GM21526 (cell line): ENCODE results near the gene GRIP2.
"Not testable (repeated sequence)": the region's sequence is repeated elsewhere in the genome, so short reads cannot be mapped to it uniquely, and the experiment has no call there.

Source experiments
- ATAC-seq: cut with Tn5 transposase; IDR thresholded peaks from one replicate; pipeline ENCODE4 v1.9.1; 2021; ENCODE audit warnings: moderate library complexity; ENCODE audit not compliant: unreplicated experiment, low FRiP score

GRIP2 gene

DNA sequence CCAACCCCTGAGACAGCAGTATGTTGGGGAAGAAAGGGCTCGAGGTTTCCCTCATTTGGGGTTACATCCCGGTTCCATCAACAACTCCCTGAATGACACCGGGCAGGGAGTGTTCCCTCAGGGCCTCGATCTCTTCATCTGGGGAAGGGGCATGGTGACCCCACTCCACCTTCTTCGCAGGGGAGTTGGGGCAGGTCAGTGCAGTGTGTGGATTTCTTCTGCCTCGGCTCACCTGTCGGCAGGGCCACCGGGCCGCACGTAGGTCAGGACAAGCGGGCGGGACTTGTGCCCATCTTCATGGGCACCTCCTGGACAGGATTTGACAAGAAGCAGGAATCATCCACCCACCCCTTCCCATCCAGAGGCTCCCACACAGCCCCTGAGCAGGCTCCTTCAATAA is 17.4 kb downstream of the GRIP2 start:
- no peak for ATAC-seq

DNA sequence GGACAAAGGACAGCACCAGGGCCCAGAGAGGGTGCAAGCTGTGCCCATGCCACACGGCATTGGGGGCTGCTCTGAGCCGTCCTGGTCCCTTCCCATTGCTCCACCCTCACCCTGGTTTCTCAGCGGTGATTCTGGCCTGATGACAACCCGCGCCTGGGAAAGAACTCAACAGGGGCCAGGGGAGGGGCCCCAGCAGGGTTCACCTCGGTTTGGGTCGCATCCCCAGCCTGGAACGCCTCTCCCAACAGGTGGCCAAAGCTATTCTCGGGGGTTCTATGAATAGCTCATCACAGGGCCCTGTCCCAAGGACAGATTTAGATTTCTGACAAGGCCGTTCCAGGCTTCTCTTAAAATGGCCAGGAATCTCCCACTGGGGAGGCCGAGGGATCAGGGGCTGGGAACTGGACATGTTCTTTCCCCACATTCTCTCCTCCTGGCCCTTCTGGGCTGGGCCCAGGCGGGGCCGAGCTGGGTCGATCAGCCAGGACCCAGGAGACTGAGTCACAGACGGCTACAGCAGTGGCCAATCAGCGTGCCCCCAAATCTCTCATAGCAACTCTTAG is 17.9 kb downstream of the GRIP2 start:
- ATAC-seq = no peak

DNA sequence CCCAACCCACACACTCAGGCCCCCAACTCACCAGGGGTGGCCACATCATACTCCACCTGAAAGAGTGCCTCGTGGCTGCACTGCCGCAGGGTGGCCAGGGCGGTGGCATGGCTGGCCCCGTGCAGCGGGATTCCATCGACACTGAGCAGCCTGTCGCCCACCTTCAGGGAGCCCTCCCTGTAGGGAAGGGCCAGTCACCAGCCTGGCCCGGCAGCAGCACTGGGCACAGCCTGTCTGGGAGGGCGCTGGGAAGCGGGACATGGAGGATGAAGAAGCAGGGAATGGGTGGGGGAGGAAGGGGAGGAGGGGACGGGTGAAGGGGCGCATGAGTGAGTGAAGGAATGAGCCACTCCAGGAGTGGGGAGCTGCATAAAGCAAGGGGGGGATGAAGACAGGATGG is 18.5 kb downstream of the GRIP2 start:
- no peak for ATAC-seq

DNA sequence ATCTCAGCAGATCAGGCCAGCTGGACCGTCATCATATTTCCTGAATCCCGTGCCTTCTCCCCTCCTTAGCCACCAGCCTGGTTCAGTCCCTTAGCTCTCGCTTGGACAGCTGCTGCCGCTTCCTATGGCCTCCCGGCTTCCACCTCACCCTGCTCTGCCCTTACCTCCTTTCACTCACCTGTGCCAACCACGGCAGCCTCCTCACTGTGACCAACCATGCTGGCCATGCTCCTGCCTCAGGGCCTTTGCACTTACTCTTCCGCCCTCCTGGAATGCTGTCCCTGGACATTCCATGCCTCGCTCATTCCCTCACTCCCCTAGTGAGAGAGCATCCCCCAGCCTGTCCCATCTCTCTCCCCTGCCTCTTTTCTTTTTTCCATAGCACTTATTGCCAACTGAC is 19.2 kb downstream of the GRIP2 start:
- ATAC-seq = no peak

DNA sequence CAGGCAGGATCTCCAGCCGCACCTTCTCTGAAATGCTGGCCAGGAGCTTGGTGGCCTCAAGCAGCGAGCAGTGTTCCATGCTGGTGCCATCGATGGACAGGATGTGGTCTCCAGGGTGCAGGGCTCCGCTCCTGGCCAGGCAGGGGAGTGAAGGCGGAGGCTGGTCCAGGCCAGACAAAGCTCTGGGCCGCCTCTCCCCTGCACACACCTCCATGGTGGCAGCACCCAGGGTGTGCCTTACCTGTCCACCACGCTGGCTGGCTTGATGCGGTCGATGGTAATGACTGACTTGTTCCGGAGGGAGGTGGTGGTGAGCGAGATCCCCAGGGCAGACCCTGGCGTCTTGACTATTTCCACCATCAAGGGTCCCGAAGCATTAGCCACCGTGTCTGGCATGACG is 20.0 kb downstream of the GRIP2 start:
- no peak for ATAC-seq

DNA sequence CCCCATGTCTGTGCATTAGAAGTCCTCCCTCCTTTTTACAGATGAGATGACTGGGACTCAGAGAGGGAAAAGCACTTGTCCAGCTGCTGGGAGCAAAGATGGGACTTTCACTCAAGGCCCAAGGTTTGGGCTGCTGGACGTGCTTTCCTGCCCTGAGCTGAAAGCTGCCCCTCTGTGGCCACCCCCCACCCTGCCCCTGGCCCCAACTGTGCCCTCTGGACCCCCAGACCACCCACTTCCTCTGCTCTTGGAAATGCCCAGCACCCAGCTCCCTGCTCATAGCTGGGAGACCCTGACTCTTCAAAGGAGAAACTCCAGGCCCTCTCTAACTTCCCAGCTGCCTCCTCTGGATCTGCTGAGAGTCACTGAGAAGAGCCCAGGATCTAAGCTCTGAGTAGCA is 20.7 kb downstream of the GRIP2 start:
- no peak for ATAC-seq

DNA sequence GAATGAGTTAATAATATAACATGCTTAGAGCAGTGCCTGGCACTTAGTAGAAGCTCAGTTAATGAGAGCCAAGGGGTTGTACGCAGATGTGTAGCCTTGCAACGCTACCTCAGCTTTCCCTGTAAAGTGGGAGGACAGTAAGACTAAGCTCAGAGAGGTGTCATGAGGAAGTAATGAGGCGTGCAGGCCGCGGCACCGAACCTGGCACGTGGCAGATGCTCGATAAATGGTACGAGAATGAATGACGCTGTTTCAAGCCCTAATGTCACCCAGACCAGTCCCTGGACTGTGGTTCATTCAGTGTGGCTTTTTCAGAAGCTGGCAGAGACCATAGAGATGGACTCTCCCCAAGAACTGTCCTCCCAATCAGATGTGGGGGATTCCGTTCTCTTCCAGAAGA is 21.2 kb downstream of the GRIP2 start:
- ATAC-seq = no peak

DNA sequence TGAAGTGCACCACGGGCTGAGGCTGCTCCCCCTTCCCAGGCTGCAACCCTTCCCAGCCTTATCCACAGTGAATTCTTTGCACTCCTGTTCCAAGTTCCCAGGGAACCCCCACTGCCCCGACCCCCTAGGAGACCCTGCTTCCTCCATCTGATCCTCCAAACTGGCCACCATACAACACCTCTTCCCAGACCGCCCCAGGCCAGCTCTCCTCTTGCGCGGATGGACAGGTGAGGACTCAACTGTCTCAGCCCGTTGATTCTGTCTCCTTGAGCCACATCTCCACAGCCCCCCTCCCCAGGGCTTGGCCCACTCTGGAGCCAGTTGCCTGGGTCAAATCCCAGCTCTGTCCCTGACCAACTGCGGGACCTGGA is 21.7 kb downstream of the GRIP2 start:
- no peak for ATAC-seq

DNA sequence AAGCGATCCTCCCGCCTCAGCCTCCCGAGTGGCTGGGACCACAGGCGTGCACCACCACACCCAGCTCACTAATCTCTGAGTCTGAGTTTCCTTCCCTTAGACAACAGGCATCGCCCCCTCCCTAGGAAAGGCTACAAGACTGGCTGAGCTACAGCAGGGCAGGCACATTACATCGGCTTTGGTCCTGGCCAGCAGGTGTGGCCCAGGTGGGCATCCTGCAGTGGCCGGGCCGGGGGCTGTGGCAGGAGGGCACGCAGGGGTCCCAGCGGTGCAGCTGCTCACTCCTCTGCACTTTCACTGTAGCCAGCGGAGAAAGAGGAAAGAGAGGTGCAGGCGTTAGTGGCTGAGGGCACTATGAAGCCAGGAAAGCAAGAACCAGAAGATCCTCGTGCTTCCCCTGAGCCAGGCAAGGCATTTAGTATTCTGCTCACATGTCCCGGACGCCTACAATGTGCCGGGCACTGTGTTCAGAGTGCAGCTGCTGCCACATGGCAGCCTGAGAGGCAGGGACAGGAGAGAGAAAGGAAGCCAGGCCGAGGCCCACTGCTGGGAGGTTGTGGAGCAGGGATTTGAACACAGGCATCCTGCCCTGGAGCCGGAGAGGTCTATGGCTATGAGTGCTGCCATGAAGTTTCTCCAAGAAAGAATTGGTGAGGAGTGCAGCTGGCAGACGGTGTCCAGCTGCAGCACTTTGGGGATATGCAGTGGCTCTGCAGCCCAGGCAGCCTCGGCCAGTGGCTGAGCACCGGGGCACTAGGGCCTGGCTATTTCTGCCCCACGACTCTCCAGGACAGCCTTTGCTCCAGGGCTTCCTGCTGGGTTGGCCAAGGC is 22.3 kb downstream of the GRIP2 start:
- no peak for ATAC-seq

DNA sequence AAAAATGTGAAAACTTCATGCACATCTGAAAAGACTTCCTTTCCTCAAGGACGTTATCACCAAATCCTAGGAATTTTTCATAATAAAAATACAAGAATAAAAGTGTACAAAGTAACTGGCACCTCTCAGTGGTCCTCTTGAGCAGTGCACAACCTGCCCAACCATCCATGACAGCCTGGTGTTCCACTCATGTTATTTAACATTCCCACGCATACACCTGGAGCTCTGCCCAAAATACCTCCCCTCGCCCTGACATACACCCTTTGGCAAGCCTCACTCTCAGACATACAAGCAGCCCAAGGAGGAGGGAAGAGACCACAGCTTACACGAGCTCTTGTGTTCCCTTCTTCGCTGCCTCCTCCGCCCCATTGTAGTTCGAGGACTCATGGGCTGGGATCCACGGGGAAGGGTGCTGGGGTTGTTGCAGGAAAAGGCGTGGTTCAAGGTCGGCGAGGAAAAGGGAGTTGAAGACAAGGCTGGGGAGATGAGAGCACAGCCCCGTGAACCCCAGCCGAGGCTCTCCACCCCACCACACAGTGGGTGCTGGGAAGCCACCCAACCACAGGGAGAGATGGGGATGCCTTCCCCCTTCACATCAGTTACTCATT is 23.3 kb downstream of the GRIP2 start:
- no peak for ATAC-seq

DNA sequence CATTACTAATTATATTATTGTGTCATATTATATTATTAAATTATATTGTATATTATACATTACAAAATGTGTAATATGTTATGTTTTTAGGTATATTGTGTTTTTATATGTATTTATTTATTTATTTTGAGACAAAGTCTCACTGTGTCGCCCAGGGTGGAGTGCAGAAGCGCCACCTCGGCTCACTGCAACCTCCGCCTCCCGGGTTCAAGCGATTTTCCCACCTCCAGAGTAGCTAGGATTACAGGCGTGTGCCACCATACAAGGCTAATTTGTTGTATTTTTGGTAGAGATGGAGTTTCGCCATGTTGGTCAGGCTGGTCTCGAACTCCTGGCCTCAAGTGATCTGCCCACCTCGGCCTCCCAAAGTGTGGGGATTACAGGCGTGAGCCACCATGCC is 24.6 kb downstream of the GRIP2 start:
- ATAC-seq = not testable (repeated sequence)

DNA sequence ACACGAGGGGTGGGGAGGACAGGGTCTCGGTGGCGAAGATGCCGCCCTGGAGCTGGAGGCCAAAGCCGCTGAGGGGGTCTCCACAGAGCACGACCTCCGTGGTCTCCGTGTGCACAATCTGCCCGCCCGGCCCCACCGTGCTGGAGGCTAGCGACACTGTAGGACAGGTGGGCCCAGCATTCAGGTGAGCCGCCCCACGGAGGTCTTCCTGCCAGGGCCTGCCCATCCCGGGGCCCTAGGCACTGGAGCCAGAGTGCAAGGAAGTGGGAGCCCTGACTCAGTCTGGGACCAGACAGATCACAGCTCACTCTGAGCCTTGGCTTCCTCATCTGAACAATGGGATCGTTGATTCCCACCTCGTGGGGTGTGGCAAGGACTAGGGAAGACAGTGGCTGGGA is 25.8 kb downstream of the GRIP2 start:
- ATAC-seq = no peak

DNA sequence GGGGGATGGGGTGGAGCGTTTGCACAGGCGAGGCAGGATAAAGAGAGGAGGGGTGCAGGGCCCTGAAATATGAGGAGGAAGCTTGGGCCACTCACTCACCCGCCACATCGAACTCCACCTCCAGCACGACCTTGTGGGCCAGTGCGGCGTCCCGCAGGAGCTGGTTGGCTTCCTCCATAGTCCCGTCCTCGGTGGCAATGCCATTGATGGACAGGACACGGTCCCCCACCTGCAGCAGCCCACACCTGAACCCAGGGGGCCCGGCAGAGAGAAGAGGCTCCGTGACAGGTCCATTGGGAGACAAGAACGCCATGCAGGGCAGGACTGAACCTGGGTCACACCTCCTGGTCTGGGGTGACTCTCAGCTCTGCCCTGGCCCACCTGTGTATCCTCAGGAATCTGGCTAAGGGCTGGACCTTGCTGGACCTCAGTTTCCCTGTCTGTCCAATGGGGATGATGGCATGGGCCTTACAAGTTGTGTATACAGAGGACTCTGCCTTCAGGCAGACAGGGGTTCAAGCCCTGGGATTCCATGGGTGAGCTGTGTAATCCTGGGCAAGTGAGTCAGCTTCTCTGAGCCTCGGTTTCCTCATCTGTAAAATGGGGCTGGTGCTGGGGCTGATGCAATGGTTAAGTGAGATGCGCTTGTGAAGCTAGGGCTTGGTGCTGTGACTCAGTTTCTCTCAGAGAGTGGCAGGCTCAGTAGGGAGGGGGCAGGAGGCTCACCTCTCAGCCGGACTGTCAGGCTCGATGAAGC is 26.4 kb downstream of the GRIP2 start:
- no peak for ATAC-seq

DNA sequence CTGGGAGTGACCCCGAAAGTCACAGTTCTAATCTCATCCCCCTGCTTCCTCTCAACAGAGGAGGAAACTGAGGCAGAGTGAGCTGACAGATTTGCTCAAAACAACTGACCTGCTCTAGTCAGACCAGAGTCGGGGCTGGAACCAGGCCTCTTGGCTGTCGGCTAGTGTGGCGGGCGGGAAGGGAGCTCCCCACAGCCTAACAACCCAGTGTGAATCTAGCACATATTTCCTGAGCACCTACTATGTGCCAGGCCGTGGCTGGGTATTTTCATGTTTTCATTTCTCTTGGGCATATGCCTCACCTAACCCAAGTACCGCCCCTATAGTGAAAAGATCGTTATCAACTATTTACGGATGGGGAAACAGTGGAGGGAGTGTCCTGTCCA is 27.2 kb downstream of the GRIP2 start:
- ATAC-seq = no peak

DNA sequence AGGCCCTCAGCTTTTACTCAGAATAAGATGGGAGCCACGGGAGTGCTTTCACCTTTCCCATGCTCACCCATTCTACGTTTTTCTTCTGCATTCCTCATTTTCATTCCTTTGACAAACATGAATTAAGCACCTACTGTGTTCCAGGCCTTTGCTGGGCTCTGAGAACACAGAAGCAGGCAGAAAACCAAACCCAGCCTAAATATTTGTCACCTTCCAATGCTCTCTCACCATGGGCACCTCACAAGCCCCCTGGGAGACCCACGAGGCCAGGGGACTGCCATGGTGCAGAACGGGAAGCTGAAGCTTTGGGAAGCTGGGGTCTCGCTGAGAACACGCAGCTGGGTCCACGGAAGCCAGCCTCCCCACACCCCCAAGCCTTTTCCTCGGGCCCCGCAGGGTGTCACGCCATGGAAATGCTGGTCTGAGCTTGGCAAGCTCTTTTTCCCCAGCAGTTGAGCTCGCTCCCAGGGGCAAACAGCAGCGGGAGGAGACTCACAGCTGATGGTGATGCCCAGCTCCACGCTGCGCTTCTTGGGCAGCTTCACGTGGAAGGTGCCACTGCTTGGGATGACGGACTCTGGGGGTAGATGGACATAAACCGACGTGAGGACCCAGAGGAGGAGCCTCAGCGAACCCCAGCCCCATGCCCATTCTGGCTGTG is 27.7 kb downstream of the GRIP2 start:
- no peak for ATAC-seq

DNA sequence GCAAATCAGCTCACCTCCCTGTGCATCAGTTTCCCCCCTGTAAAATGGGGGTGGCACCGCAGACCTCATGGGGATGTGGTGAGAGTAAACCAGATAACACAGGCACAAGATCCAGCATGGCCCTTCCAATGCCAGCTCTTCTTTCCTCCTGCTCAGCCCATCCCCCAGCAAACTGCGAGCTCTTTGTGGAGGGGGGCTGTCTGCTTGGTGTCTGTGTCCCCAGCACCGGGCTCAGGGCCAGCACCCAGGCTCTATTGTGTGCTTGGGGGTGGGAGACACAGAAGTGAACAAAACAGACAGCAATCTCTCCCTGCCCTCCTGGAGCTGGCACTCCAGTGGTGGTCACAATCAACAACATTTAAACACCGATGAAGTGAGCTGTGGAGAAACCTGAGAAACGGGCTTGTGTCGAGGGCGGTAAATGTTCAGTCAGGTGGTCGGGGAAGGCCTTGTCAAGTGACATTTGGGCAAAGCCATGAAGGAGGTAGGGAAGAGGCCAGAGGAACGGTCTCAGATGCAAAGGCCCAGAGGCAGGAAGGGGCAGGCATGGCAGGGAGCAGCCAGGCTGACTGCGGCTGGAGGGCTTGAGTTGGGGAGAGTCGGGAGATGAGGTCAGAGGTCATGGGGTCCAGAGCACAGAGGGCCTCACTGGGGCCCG is 28.4 kb downstream of the GRIP2 start:
- ATAC-seq = no peak

DNA sequence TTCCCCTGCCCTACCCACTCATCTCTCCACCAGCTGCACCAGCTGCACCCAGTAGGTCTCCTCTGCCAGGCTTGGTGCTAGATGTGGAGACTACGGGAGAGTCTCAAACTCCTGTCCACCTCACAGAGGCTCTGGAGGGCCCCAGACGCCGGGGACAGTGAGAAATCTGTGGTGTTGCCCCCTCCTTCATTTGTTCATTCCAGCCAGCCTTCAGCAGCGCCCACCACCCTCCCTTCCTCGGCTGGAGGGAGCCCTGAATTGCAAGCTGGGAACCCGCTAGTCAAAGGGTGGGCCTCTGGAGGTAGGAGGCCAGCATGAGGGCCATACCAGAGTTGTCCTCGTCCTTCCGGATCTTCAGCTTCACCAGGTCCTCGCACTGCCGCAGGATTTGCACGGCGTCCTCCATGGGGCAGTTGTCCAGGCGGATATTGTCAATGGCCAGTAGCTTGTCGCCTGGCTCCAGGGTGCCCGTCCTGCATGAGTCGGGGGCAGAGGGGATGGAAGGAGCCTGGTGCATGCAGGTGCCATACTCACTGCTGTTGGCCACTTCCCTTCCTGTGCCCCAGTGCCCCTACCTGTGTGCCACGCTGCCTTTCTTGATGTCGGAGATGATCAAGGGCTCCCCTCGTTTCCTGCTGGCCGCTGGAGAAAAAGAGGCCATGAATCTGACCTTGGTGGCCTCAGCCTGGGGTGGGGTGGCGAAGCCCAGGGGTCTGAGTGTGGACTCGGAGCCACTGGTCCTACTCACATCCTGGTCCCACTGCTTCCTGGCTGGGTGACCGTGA is 29.1 kb downstream of the GRIP2 start:
- no peak for ATAC-seq

DNA sequence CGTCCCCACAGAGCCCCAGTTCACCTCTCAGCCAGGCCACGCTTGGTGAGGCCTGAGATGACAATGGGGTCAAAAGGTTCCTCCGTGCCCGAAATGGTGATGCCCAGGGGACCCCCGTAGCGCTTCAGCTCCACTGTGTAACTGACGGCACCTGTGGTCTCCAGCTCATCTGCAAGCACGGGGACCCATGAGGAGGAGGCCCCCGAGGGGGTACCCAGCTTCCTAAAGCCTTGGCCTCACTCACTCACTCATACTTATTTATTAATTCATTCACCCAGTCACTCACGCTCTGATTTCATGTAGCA is 30.4 kb downstream of the GRIP2 start:
- no peak for ATAC-seq

DNA sequence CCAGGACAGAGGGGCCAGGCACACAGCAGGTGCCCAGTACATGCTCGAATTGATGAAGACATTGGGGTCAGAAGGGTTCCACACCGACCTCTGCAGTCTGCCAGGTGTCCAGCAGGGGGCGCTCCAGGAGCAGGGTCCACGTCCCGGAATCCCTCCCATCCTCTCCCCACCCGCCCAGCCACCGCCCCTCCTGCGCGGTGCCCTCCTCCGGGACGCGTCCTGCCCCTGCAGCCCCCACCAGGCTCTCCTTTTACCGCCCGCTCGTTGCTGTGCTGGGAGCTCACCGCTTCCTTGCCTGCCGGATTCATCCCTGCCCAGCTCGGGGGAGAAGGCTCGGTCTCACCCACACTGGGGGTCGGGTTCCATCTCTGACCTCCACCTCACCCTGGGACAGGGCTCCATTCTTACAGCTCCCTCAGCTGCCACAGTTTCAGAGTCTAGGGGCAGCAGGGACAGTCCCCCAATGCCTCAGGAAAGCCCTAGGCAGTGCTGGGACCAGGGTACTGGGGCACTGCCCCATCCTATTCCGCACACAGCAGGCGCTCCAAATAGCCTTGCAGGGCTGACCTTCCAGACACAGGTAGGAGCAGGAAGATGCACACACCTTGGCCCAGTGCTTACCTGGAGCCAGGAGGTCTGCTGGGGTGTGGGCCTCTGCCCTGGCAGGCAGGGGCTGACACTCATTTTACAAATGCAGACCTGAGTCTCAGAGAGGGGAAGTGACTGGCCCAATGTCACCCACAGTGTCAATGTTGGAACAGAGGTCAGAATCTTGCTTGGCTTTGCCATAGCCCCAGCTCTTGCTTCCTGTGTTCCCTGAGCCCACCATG is 31.0 kb downstream of the GRIP2 start:
- ATAC-seq = no peak
